Astrocyte of the spinal cord (primary cell): ENCODE measurements around the gene MLH3.

Experiments used
- DNase-seq: peaks from one replicate; pipeline ENCODE4 v3.0.0; 2011; ENCODE audit warnings: low read depth, low spot score
- H3K4me3 ChIP-seq: 2 replicates; pipeline ENCODE4 v1.5.1; 2011; ENCODE audit warnings: low read depth, mild to moderate bottlenecking, low read length, moderate library complexity
- in situ Hi-C: cut with HindIII; loops from 2 replicates; pipeline ENCODE4 v1.10.0; 2017; ENCODE audit warnings: low sequenced_read_pairs
- TF ChIP-seq, protein P1 (sequence below): IDR thresholded peaks from 2 replicates; pipeline ENCODE4 v1.5.1; 2012; ENCODE audit warnings: low read depth, mild to moderate bottlenecking, low read length, inconsistent platforms

MLH3 gene

DNA sequence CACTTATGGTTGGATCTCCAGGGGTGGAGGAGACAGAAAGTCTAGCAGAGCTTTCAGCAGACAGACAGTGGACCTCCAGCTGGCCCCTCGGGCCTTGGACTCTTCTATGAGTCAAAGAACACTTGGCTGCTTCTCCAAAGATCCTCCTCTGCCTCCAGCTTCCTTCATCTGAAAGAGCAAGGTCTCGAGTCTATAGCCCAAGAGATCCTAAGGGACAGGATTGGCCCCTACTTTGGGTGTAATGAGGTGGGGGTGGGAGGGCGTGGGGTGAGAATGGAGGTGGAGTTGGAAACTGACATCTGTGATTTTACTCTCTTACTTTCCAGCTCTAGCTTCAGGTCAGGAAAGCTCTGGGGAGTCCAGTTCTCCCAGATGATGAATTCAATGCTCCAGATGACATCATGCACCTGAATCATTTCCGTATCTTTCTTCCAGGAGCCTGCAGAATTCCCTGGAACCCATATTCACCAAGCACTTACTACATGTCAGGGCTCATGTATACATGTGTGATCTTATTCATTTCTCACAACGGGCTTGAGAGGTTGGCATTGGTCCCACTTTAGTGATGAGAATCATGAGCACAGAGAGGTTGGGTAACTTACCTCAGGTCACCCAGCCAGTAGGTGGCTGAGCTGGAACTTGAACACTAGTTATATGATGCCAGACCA is 85.6 kb downstream of the MLH3 start:
- in situ Hi-C loops = no loop called here
- DNase-seq = peak; percentile 45
- TF ChIP-seq, protein P1, sequence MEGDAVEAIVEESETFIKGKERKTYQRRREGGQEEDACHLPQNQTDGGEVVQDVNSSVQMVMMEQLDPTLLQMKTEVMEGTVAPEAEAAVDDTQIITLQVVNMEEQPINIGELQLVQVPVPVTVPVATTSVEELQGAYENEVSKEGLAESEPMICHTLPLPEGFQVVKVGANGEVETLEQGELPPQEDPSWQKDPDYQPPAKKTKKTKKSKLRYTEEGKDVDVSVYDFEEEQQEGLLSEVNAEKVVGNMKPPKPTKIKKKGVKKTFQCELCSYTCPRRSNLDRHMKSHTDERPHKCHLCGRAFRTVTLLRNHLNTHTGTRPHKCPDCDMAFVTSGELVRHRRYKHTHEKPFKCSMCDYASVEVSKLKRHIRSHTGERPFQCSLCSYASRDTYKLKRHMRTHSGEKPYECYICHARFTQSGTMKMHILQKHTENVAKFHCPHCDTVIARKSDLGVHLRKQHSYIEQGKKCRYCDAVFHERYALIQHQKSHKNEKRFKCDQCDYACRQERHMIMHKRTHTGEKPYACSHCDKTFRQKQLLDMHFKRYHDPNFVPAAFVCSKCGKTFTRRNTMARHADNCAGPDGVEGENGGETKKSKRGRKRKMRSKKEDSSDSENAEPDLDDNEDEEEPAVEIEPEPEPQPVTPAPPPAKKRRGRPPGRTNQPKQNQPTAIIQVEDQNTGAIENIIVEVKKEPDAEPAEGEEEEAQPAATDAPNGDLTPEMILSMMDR = no peak
- H3K4me3 ChIP-seq = no peak overlapping the region

DNA sequence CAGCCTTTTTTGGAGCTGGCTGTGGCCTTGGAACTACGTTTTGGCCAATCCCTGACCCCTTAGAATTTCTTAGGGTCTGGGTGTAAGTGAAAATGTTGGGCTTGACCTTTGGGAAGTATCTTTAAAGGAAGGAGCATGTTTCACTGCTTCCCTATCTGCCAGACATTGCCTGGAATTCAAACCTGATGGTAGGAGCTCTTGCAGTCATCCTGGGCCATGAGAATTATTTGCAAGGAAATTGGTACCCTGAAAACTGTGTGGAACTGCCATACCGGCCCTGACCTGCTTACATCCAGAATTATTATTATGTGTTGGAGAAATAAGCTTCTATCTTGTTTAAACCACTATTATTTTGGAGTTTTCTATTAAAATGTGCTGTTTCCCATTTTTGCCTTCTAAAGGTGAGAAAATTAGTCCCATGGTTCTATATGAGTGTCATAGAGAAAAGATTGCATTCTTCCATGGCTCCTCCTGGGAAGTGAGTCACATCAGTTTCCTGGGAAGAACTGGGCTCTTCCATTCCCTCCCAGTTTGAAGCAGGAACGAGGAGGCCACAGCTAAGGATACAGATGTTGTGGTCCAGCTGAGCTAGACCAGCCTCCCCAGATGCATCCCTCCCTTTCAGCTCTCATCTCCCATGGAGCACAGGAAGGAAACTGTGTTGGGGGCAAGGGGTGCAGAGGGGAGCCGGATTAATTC is 86.3 kb downstream of the MLH3 start:
- TF ChIP-seq, protein P1 = no peak
- in situ Hi-C loops = no loop called here
- peak; percentile 71 for DNase-seq
- H3K4me3 ChIP-seq = no peak overlapping the region
